ENCODE measurements around the gene ACSM5.
"Not testable (repeated sequence)": the region's sequence is repeated elsewhere in the genome, so short reads cannot be mapped to it uniquely, and the experiment has no call there.

ACSM5 gene

DNA sequence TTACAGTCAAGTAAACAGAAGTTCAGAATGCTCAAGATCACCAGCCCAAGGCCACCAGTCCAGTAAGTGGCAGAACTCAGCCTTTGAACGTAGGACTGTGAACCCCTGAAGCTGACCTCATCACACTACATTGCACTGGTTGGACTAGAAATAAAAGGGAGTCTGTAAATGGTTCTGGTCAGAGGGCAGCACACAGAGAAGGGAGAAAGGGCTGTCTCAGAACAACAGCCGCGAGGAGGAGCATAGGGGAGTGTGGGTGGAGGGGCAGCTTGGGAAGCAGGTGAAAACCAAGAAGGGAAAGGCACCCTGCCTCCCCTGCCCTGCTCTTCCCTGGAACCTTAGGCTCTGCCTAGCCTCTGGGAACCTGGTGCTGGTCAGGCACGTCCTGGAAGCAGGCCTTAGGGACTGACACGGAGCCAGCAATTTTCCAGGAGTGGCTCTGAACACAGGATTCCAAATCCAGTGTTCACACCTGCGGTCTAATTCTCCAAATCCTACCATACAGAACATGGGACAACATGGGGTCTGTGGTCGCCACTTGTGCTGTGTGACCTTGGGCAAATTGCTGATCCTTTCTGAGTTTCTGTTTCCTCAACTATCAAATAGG, 11.8 kb upstream of the ACSM5 start:
- FAIRE-seq (no peak), DNase-seq (ENCODE audit: insufficient read length, low spot score) (no peak)

GRCh38 chr16:20398603-20399002, 10.7 kb upstream of the ACSM5 start:
- no peak for DNase-seq (ENCODE audit: insufficient read length, low spot score)
- no peak for FAIRE-seq

DNA sequence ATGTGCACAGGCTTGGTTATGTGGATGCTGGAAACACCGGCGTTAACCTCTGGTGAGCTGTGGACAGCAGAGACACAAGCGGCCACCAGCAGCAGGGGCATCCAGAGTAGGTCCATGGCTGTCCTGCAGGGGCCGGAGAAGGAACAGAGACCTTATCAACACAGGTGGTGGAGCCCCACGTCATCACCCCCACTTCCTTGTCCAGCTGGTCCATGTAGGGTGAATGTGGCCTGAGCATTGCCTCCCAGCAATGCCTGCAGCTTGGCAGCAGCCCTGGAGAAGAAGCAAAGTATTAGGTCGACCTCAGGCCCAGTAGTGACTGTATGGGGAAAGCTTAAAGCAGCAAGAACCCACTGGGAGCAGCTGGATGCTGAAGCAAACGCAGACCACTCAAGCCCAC, 10.1 kb upstream of the ACSM5 start:
- FAIRE-seq, result no peak
- no peak for DNase-seq (ENCODE audit: insufficient read length, low spot score)

GRCh38 chr16:20401066-20401465, 8.3 kb upstream of the ACSM5 start:
- DNase-seq (ENCODE audit: insufficient read length, low spot score) (no peak), FAIRE-seq (no peak)

- DNase-seq (ENCODE audit: insufficient read length, low spot score), result no peak
- no peak for FAIRE-seq
Measured at GRCh38 chr16:20401475-20402016, 7.8 kb upstream of the ACSM5 start.

DNA sequence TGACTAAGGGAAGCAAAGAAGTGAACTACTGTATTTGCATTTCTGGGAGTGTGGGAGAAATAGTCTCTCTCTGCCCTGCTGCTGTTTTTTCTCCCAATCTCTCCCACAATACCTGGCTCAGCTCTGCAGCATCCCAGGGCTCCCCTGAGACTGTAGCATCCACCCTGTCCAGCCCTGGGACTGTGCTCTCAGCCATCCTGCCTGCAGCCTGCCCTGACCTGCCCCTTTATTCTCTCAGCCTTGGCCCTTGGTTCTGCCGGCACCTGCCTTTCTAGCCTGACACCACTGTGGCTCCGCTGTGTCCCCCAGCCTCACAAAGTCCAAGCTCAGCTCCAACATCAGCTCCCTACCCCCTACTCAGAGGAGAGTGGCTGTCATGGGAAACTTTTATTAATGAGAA, 6.7 kb upstream of the ACSM5 start:
- DNase-seq (ENCODE audit: insufficient read length, low spot score), result no peak
- no peak for FAIRE-seq

DNA sequence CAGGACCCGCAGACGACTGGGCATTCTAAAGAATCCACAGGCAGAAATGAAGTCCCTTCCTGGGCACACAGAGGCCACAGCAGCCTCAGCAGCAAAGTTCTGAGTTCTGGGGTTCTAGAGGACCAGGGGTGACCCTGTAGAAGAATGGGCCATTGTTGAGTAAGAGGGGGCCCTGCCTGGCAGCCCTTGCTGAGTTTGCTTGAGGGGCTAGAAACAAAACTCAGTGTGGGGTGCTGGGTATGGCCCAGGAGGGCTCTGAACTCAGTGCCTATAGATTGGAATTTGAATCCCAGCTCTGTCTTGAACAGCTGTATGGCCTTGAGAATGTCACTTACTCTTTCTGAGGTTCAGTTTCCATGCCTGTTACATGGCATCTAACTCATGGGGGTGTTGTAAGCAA, 4.7 kb upstream of the ACSM5 start, which contains the start of gene PDILT:
TSS of gene PDILT (minus strand) at position 101 of the 400 bp plus-strand sequence. CDS start 5,437 bp downstream, outside the sequence.
- FAIRE-seq (no peak), DNase-seq (ENCODE audit: insufficient read length, low spot score) (no peak)

GRCh38 chr16:20410121-20410723, 888 bp downstream of the ACSM5 start:
- FAIRE-seq (no peak), DNase-seq (ENCODE audit: insufficient read length, low spot score) (no peak)

GRCh38 chr16:20411055-20411454, 1.7 kb downstream of the ACSM5 start:
- no peak for DNase-seq (ENCODE audit: insufficient read length, low spot score)
- no peak for FAIRE-seq

- DNase-seq (ENCODE audit: insufficient read length, low spot score) (no peak), FAIRE-seq (no peak)
Measured at GRCh38 chr16:20415541-20415940, 6.2 kb downstream of the ACSM5 start.

DNA sequence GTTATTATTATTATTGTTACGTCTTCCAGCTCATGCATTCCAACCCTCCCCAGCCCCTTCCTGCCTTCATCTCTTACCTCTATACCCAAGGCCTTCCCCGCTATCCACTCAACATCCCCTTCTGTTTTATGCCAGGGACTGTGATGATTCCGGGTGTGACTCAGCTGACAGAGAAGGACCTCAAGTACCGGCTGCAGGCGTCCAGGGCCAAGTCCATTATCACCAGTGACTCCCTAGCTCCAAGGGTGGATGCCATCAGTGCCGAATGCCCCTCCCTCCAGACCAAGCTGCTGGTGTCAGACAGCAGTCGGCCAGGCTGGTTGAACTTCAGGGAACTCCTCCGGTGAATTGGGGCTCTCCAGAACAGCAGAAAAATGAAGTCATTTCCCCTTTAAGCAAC, 9.8 kb downstream of the ACSM5 start:
- not testable (repeated sequence) for DNase-seq (ENCODE audit: insufficient read length, low spot score)

GRCh38 chr16:20421748-20422147, 12.4 kb downstream of the ACSM5 start:
- DNase-seq (ENCODE audit: insufficient read length, low spot score); FAIRE-seq: not testable (repeated sequence)

More for the DNA sequence above, 9.8 kb downstream of the ACSM5 start:
- not testable (repeated sequence) for FAIRE-seq

DNA sequence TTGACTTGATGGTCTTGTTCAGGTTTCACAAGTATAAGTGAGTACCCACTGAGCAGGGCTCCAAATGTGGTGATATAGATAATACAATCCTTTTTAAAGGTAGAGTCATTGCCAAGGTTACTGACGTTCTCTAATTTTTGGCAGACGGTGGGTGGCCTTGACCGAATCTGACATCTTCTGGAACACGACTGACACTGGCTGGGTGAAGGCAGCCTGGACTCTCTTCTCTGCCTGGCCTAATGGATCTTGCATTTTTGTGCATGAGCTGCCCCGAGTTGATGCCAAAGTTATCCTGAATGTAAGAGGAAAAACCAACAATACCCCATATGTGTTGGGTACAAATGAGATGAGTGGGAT, 14.4 kb downstream of the ACSM5 start:
- DNase-seq (ENCODE audit: insufficient read length, low spot score); FAIRE-seq: not testable (repeated sequence)

DNA sequence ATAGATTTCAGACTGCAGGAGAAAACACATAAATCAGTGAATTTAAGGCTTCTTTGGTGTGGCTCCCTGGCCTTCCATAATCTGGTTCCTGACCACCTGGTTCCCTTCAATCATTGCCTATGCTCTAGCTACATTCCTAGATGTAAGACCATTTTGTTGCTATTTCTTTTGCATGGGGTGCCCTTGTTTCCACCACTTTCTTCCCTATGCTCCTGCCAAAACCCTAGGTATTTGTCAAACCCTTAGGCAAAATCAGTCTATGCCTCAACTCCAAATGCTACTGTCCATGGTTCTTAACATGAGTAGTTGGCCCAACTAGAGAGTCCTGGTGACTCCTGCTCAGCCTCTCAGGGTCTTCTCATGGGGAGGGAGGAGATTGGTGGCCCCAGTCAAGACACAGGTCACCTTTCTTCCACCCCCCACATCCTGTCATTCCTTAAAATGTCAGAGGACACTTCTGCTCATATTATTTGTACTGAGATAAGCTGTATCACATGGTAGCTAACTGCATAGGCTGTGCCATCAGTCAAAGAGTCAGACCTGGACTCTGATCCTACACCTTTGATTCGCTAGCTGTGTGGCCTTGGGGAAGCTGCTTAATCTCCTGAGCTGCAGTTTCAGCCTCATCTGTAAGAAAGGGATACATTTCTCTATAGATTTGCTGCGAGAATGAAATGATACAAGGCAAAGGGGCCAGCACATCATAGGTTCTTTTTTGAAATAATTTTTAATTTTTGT, 15.0 kb downstream of the ACSM5 start:
- FAIRE-seq (no peak), DNase-seq (ENCODE audit: insufficient read length, low spot score) (no peak)

DNA sequence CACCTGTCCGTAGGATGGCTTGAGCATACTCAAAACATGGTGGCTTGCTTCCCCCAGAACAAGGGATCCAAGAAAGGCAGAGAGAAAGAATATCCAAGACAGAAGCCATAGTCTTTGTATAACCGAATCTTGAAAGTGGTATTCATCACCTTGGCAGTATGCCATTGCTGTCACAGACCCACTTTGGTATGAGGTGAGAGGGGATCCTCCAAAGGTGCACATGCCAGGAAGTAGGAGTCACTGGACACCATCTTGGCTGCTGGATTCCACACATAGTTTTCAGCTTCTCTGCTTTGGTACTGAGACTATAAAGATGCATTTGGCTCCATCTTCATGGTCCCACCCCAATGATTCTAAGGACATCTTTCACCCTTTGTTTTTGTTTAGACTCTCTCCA, 18.1 kb downstream of the ACSM5 start:
- not testable (repeated sequence) for DNase-seq (ENCODE audit: insufficient read length, low spot score); FAIRE-seq

GRCh38 chr16:20429499-20429898, 20.2 kb downstream of the ACSM5 start:
- FAIRE-seq; DNase-seq (ENCODE audit: insufficient read length, low spot score): not testable (repeated sequence)

- not testable (repeated sequence) for DNase-seq (ENCODE audit: insufficient read length, low spot score); FAIRE-seq
Measured at GRCh38 chr16:20430480-20430879, 21.1 kb downstream of the ACSM5 start.

- DNase-seq (ENCODE audit: insufficient read length, low spot score), result no peak
- FAIRE-seq, result no peak
Measured at GRCh38 chr16:20430948-20431347, 21.6 kb downstream of the ACSM5 start.

DNA sequence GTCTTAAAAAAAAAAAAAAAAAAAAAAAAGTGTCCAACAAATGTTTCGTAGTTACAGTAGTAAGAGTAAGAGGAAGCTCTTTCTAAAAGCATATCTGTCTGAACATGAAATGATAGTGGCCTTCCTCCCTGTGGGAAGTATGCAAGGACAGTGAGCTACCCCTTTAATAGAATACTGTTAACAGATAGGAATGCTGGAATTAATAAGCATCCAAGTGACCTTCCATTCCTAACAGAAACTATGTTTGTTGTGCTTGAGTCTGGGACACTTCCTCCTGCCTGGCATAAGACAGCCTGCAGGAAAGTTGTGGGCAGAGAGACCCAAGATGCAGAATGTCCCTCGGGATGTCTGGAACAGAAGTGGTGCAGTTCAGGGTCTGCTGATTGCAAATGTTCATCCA, 29.6 kb downstream of the ACSM5 start:
- not testable (repeated sequence) for DNase-seq (ENCODE audit: insufficient read length, low spot score); FAIRE-seq

GRCh38 chr16:20439820-20440231, 30.5 kb downstream of the ACSM5 start:
- DNase-seq (ENCODE audit: insufficient read length, low spot score), result not testable (repeated sequence)

GRCh38 chr16:20440731-20441130, 31.4 kb downstream of the ACSM5 start:
- not testable (repeated sequence) for DNase-seq (ENCODE audit: insufficient read length, low spot score); FAIRE-seq

More at GRCh38 chr16:20439820-20440231, 30.5 kb downstream of the ACSM5 start:
- not testable (repeated sequence) for FAIRE-seq
